ENCODE measurements around the gene LHX4. TPM values are rescaled to one million over a fixed set of nuclear protein-coding genes. Genes with fewer than 3 reads are reported as not detected.

LHX4 gene
- total and polyA plus RNA-seq, 2 of the 4 experiments (the other 2 are of a cell fraction), result 0.05 to 0.18 TPM

DNA sequence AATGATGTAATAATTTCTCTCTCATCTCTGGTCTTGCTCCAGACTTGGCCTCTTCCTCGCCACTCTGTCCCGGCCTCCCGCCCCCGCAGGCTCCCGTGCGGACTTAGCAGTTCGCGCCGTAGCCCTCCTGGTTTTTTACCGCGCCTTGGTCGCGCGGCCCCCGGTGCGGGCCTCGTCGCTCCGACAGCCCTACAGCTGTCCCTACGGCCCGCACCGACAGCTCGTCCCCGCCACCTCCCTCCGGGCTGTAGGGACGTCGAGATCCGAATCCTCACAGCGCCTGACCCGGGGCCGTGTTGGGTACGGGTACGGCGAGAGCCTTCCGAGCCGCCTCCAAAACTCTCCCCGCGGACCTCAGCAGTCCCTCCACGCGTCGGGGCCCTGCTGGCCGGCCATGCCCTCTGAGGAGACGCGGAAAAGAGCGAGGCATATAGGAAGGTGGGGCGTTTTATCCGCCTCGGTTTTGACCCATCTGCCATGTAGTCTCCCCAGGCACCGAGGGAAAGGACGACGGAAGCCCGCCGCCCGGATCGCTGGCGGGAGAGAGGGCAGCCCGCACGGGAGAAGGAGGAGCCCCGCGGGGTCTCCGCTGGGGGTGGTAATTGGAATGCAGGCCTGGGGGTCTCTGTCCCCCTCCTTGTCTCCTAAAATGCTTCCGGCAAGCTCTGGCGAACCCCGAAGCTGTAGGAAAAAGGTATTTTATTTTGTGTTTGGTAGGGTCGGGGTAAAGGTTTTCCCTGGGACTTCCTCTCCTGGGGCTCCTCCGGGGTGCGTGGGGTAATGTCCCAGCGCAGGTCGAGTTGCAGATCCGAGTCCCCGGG lies 3.3 kb downstream of the LHX4 start (continued):
- TF ChIP-seq RCOR1 (IDR thresholded peaks at IDR 0.05; ENCODE audit: insufficient replicate concordance, low read length), result no peak

DNA sequence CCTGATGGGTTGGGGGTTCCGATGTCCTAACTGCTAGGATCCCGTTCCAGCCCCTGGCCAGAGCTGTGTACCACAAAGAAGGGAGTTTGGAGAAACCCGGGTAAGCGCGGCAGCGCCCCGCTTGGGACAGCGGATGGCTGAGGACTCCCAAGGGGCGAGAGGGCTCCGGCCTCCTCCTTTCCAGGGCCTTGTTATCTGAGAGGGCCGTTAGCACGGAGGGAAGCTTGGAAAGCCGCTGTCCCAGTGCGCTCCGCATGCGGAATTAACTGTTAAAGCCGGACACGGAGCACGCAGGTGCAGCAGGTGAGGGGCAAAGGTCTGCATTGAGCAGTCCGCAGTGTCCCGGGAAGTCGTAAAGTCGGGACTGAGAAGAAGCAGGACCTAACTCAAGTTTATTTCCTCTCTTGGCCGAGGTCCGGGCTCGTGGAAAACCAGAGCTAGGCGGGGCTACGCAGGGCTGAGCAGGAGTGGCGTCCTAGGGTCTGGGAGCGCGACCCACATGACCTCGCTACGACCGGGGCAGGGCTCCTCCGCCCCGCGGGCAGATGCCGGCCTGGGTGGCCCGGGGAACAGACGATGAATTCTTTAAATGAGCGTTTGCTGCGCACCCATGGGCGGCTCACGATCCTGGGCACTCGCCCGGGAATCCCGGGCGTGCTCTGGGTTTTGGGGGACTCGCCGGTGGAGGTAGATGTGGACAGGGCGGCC lies 4.5 kb downstream of the LHX4 start:
- Histone ChIP-seq H3K23ac (ENCODE audit: low read depth, low read length) (no peak overlapping the region), H3K4ac (ENCODE audit: low read depth, low read length) (no peak overlapping the region), H3K79me1 (ENCODE audit: low read depth in 1 of 2, low read length in 2 of 2) (no peaks in the 10 kb centered on the region), H3K9ac (ENCODE audit: low read depth, low read length) (no peak overlapping the region), H2AFZ (replicated peaks; ENCODE audit: low read length, poor library complexity) (peak overlapping the region; percentile 12), H4K91ac (ENCODE audit: insufficient read depth, low read depth, low read length) (no peak overlapping the region), H3K18ac (ENCODE audit: low read depth, low read length) (no peak overlapping the region), H3K27me3 (ENCODE audit: control insufficient read depth, insufficient read depth, low read length) (peaks cover 87% of the 10 kb centered on the region), H2BK15ac (ENCODE audit: low read depth, low read length) (no peak overlapping the region), H2BK120ac (ENCODE audit: low read depth, low read length) (no peak overlapping the region), H3K9me3 (ENCODE audit: control insufficient read depth, insufficient read depth, low read length) (peaks cover 8% of the 10 kb centered on the region), H3K4me2 (ENCODE audit: low read depth, low read length) (no peak overlapping the region; the same call in 1 of the 2 replicates), H4K8ac (ENCODE audit: low read depth in 2 of 2, low read length in 2 of 2) (no peak overlapping the region), H4K5ac (ENCODE audit: low read depth, low read length) (no peak overlapping the region), H2AK9ac (replicated peaks; ENCODE audit: low read depth, low read length, poor library complexity) (no peak overlapping the region), H3K9me1 (ENCODE audit: insufficient read depth, low read length) (peaks cover 4% of the 10 kb centered on the region; the same call in 1 of the 2 replicates), H3K36me3 (ENCODE audit: control insufficient read depth, insufficient read depth, low read length) (no peaks in the 10 kb centered on the region), H2BK20ac (ENCODE audit: low read depth, low read length) (no peak overlapping the region), H3K56ac (ENCODE audit: extremely low read depth, insufficient read depth, low read length) (no peak overlapping the region), H2BK5ac (ENCODE audit: low read depth, low read length, poor library complexity, severe bottlenecking) (no peak overlapping the region), H3K27ac (ENCODE audit: insufficient read depth, low read length) (no peak overlapping the region), H3K4me3 (ENCODE audit: insufficient read depth, low read depth, low read length) (no peak overlapping the region), H3K14ac (replicated peaks; ENCODE audit: low read depth, low read length) (no peak overlapping the region), H3K4me1 (ENCODE audit: control insufficient read depth, insufficient read depth, low read length) (no peaks in the 10 kb centered on the region; the same call in 1 of the 2 replicates), H4K20me1 (ENCODE audit: insufficient read depth, low read length) (peaks cover 36% of the 10 kb centered on the region), H2AK5ac (ENCODE audit: low read depth, low read length) (no peak overlapping the region)
- no TSS peak for BruUV-seq (replicated peaks)
- dilution Hi-C loops (cut with HindIII; ENCODE audit: low sequenced_read_pairs, unreplicated experiment), result no loop called here
- ChIA-PET CTCF (interaction anchor here (0.6 to 0.7 kb wide), 2 partner anchors 27 to 31 kb away, joined by 3 read pairs; no protein-coding TSS in a partner anchor), POLR2A (ENCODE audit: unreplicated experiment) (no interaction called here)
- no peak for DNase-seq
- ATAC-seq (ENCODE audit: low read depth), result no peak
- in situ Hi-C loops (cut with MboI; ENCODE audit: low sequenced_read_pairs), result no loop called here
- intact Hi-C loops (cut with micrococcal nuclease), result no loop called here
- 5% methylated on average over 30 of the region's 51 CpGs; no CpG with 5 or more reads in 1 of the 2 experiments for WGBS, 2 experiments (ENCODE audit: extremely low coverage in 2 of 2, insufficient read length in 1 of 2)
- no peak for TF ChIP-seq BHLHE40 (IDR thresholded peaks at IDR 0.05; ENCODE audit: low read depth, low read length)

Measured in IMR-90 (cell line).